Panc1 (cell line): ENCODE results near the gene CMIP. TPM values are rescaled to one million over a fixed set of nuclear protein-coding genes. Genes with fewer than 3 reads are reported as not detected.

ENCODE experiments used
- ATAC-seq: fragments of 200-7000 bp; cut with Tn5 transposase; 2 replicates; pipeline ENCODE4 v1.9.1; 2020; ENCODE audit warnings: mild to moderate bottlenecking, moderate library complexity
- BruUV-seq: library from RNA; stranded (reverse); fragments of 400-500 nt; replicated peaks from 2 replicates; lab custom pipeline; 2021; lab: Mats Ljungman, UMichigan
- CTCF ChIA-PET: fragments of 300-600 bp; sonication (Branson Sonifier 250); formaldehyde crosslinking; loops from one replicate; lab custom pipeline; 2022; ENCODE audit warnings: antibody characterized with exemption; lab: Charles Lee
- POLR2A ChIA-PET: fragments of 300-600 bp; sonication (Branson Sonifier 250); formaldehyde crosslinking; loops from one replicate; lab custom pipeline; 2022; ENCODE audit warnings: antibody characterized with exemption; lab: Charles Lee
- DNase-seq: peaks from one replicate; pipeline ENCODE4 v3.0.0-alpha.2; 2010; ENCODE audit warnings: low read depth, low spot score
- H3K27ac ChIP-seq: 2 replicates; pipeline ENCODE4 v1.5.1; 2011; ENCODE audit warnings: mild to moderate bottlenecking, low read length, inconsistent platforms
- H3K27me3 ChIP-seq: fragments of 200-500 bp; sonication (Bioruptor generic); 2 replicates; pipeline ENCODE4 v1.6.0; 2014; ENCODE audit warnings: low read length, inconsistent platforms; ENCODE audit not compliant: control insufficient read depth, insufficient read depth
- H3K36me3 ChIP-seq: fragments of 200-500 bp; sonication (Bioruptor generic); 2 replicates; pipeline ENCODE4 v1.5.1; 2014; ENCODE audit warnings: inconsistent platforms, mild to moderate bottlenecking, low read length, moderate library complexity; ENCODE audit not compliant: control insufficient read depth, insufficient read depth
- H3K4me1 ChIP-seq: 2 replicates; pipeline ENCODE4 v1.5.1; 2011; ENCODE audit warnings: inconsistent platforms, mild to moderate bottlenecking, low read length, moderate library complexity; ENCODE audit not compliant: control insufficient read depth, insufficient read depth
- H3K4me3 ChIP-seq, 2 experiments: 2 replicates each; pipeline ENCODE4 v1.5.1; 2011 to 2012; ENCODE audit warnings: low read depth in 2 of 2, low read length in 2 of 2, mild to moderate bottlenecking in 2 of 2, inconsistent platforms in 1 of 2, moderate library complexity in 1 of 2
- H3K9me3 ChIP-seq: fragments of 200-500 bp; sonication (Bioruptor generic); 2 replicates; pipeline ENCODE4 v1.5.1; 2014; ENCODE audit warnings: low read depth, mild to moderate bottlenecking, inconsistent platforms, low read length, moderate library complexity; ENCODE audit not compliant: control insufficient read depth, insufficient read depth
- CTCF ChIP-seq: fragments of 450-650 bp; IDR thresholded peaks from 2 replicates; pipeline ENCODE4 v1.5.1; 2017; ENCODE audit warnings: mild to moderate bottlenecking
- POLR2AphosphoS5 ChIP-seq: IDR thresholded peaks from 2 replicates; pipeline ENCODE4 v1.6.1; 2012; ENCODE audit warnings: mild to moderate bottlenecking, low read depth, low read length, moderate library complexity
- REST ChIP-seq, 2 experiments: IDR thresholded peaks; 2 replicates each; pipeline ENCODE4 v1.6.1; 2011 to 2012; ENCODE audit warnings: low read depth in 2 of 2, control low read depth in 1 of 2, low read length in 1 of 2, mild to moderate bottlenecking in 1 of 2, moderate library complexity in 1 of 2; ENCODE audit not compliant: insufficient read depth in 1 of 2
- SIN3A ChIP-seq: IDR thresholded peaks from 2 replicates; pipeline ENCODE4 v1.6.1; 2012; ENCODE audit warnings: low read depth, mild to moderate bottlenecking, low read length, moderate library complexity, borderline replicate concordance; ENCODE audit not compliant: insufficient read depth
- TCF7L2 ChIP-seq: IDR thresholded peaks from 2 replicates; pipeline ENCODE4 v1.6.1; 2011; ENCODE audit warnings: mild to moderate bottlenecking, low read depth, low read length, inconsistent platforms
- in situ Hi-C: cut with HindIII; loops from 2 replicates; pipeline ENCODE4 v1.10.0; 2016; ENCODE audit warnings: low sequenced_read_pairs, low pct_unique_long_range_greater_than_20kb
- intact Hi-C: fragments of 100-400 bp; cut with micrococcal nuclease; formaldehyde crosslinking; loops from one replicate; pipeline ENCODE4 v1.10.0; 2022; ENCODE audit not compliant: unreplicated experiment
- total RNA-seq: library from RNA; stranded (reverse); gene quantifications from one replicate; pipeline ENCODE4 v1.2.1, GENCODE V29; 2021; ENCODE audit not compliant: unreplicated experiment

The CMIP gene
- total RNA-seq, 1 experiment from 2014 or later: 49.7 TPM

- H3K27ac ChIP-seq: peak overlapping the region; percentile 68; the same call in 1 of the 2 replicates
- H3K27me3 ChIP-seq: no peaks in the 10 kb centered on the region
- BruUV-seq: no TSS peak
- H3K36me3 ChIP-seq: no peaks in the 10 kb centered on the region
- no peaks in the 10 kb centered on the region for H3K9me3 ChIP-seq
- DNase-seq (no peak), ATAC-seq (no peak)
- intact Hi-C loops (no loop called here), in situ Hi-C loops (no loop called here)
- H3K4me1 ChIP-seq: peaks cover 29% of the 10 kb centered on the region
- POLR2A ChIA-PET: no interaction called here
- no peak overlapping the region for H3K4me3 ChIP-seq
- TF ChIP-seq SIN3A (no peak), POLR2AphosphoS5 (no peak), CTCF (no peak), TCF7L2 (no peak), REST (IDR thresholded peaks at IDR 0.05; ENCODE audit: insufficient read depth in 1 of 2, low read depth in 2 of 2, low read length in 1 of 2) (no peak)
- CTCF ChIA-PET: no interaction called here
Measured at GRCh38 chr16:81552743-81553079, 108.1 kb downstream of the CMIP start.

- in situ Hi-C loops (no loop called here), intact Hi-C loops (no loop called here)
- Histone ChIP-seq H3K27ac (peak overlapping the region; percentile 68), H3K9me3 (no peaks in the 10 kb centered on the region), H3K27me3 (no peaks in the 10 kb centered on the region), H3K4me1 (peaks cover 30% of the 10 kb centered on the region), H3K4me3 (no peak overlapping the region), H3K36me3 (no peaks in the 10 kb centered on the region)
- ATAC-seq (peak; percentile 30), DNase-seq (no peak)
- BruUV-seq: no TSS peak
- ChIA-PET POLR2A (no interaction called here), CTCF (no interaction called here)
- no peak for TF ChIP-seq CTCF
- no peak for TF ChIP-seq POLR2AphosphoS5
- TF ChIP-seq REST (IDR thresholded peaks at IDR 0.05; ENCODE audit: insufficient read depth in 1 of 2, low read depth in 2 of 2, low read length in 1 of 2): no peak
- no peak for TF ChIP-seq SIN3A
- no peak for TF ChIP-seq TCF7L2
Measured at GRCh38 chr16:81553080-81553813, 108.6 kb downstream of the CMIP start.
